ENCODE data around the gene CLTB. TPM values are rescaled to one million over a fixed set of nuclear protein-coding genes. Genes with fewer than 3 reads are reported as not detected.
A peak's percentile ranks its signal among the peaks of the same experiment; 100 is the strongest.

The CLTB gene
- total and polyA plus RNA-seq, 2 experiments from 2014 or later, result 26.8 to 34.0 TPM

- peak overlapping the region; percentile 91 for H3K27ac ChIP-seq (ENCODE audit: low read depth)
- no peaks in the 10 kb centered on the region; the same call in 1 of the 2 replicates for H3K4me1 ChIP-seq (ENCODE audit: insufficient read depth)
- Mint-ChIP-seq H3K4me3 (peak overlapping the region; percentile 99), H3K27ac (peak overlapping the region; percentile 86; the same call in 1 of the 2 replicates), H3K4me1 (peaks cover 6% of the 10 kb centered on the region), H3K9me3 (no peaks in the 10 kb centered on the region), H3K27me3 (ENCODE audit: insufficient read depth, low read depth, poor library complexity) (peaks cover 32% of the 10 kb centered on the region), H3K36me3 (ENCODE audit: low read depth) (peaks cover 29% of the 10 kb centered on the region)
- DNase-seq (ENCODE audit: low spot score) (peak; percentile 59), ATAC-seq (peak; percentile 26)
- peak overlapping the region; percentile 94 for H3K4me2 ChIP-seq
- H3K4me3 ChIP-seq, result peak overlapping the region; percentile 99
- H3K9me2 ChIP-seq (ENCODE audit: insufficient read depth), result no peaks in the 10 kb centered on the region
- TF ChIP-seq EZH2 (IDR thresholded peaks at IDR 0.05; ENCODE audit: low read depth, unreplicated experiment) (no peak), ZNF331 (CRISPR knock-in tag; IDR thresholded peaks at IDR 0.05; ENCODE audit: low read depth) (no peak), ZNF462 (CRISPR knock-in tag; IDR thresholded peaks at IDR 0.05) (no peak), POLR2AphosphoS5 (IDR thresholded peaks at IDR 0.05; ENCODE audit: low read depth) (no peak), ZNF114 (CRISPR knock-in tag; IDR thresholded peaks at IDR 0.05) (no peak), CREB1 (CRISPR knock-in tag; IDR thresholded peaks at IDR 0.05; ENCODE audit: low read depth) (no peak), CTCF (conservative IDR thresholded peaks at IDR 0.05; ENCODE audit: low read depth in 2 of 2) (no peak), ETS1 (IDR thresholded peaks at IDR 0.05) (no peak), STAT1 (IDR thresholded peaks at IDR 0.05; ENCODE audit: unreplicated experiment) (no peak), JUNB (IDR thresholded peaks at IDR 0.05; ENCODE audit: unreplicated experiment) (no peak), EZH2phosphoT487 (IDR thresholded peaks at IDR 0.05; ENCODE audit: unreplicated experiment) (no peak), REST (IDR thresholded peaks at IDR 0.05; ENCODE audit: unreplicated experiment) (no peak), NANOG (IDR thresholded peaks at IDR 0.05; ENCODE audit: borderline replicate concordance) (no peak)
- H4K20me1 ChIP-seq (replicated peaks; ENCODE audit: insufficient read depth), result peaks cover 21% of the 10 kb centered on the region
- peaks cover 38% of the 10 kb centered on the region for H3K27me3 ChIP-seq (ENCODE audit: insufficient read depth)
- no peaks in the 10 kb centered on the region for H3F3A ChIP-seq (replicated peaks; ENCODE audit: low read depth)
- H3K79me2 ChIP-seq (replicated peaks; ENCODE audit: insufficient read depth), result peaks cover 52% of the 10 kb centered on the region
- H2AFZ ChIP-seq, result peak overlapping the region; percentile 99
- H3K36me3 ChIP-seq (ENCODE audit: insufficient read depth), result peaks cover 10% of the 10 kb centered on the region; the same call in 1 of the 2 replicates
These were observed 55.4 kb downstream of the CLTB start for GRCh38 chr5:176360894-176361436.
